Spleen (tissue), 11 donors: ENCODE results near the gene CCDC15. TPM values are rescaled to one million over a fixed set of nuclear protein-coding genes. Genes with fewer than 3 reads are reported as not detected.

Experiments used
- DNase-seq: peaks from one replicate; pipeline ENCODE4 v3.0.0-alpha.2; 2020
- H3K27ac ChIP-seq, 8 donors: fragments of 200-600 bp; sonication (generic) in 7 of 8; 1 replicate in 4 of 8; 2 replicates in 4 of 8; pipeline versions ENCODE4 v1.5.0 to v1.8.0; 2016 to 2021; ENCODE audit warnings: inconsistent platforms in 4 of 8, mild to moderate bottlenecking in 4 of 8, moderate library complexity in 1 of 8
- H3K27me3 ChIP-seq, 7 donors: fragments of 200-600 bp; sonication (generic) in 6 of 7; replicated peaks in 1 of 7; 1 replicate in 4 of 7; 2 replicates in 3 of 7; pipeline versions ENCODE4 v1.5.0 to v1.8.0; 2016 to 2021; ENCODE audit warnings: inconsistent platforms in 3 of 7, mild to moderate bottlenecking in 1 of 7
- H3K36me3 ChIP-seq, 6 donors: fragments of 200-600 bp; sonication (generic) in 5 of 6; 1 replicate in 4 of 6; 2 replicates in 2 of 6; pipeline versions ENCODE4 v1.5.0 to v1.8.0; 2016 to 2021; ENCODE audit warnings: inconsistent platforms in 2 of 6
- H3K4me1 ChIP-seq, 6 donors: fragments of 200-600 bp; sonication (generic) in 5 of 6; 1 replicate in 3 of 6; 2 replicates in 3 of 6; pipeline versions ENCODE4 v1.5.0 to v1.8.0; 2016 to 2021; ENCODE audit warnings: inconsistent platforms in 3 of 6
- H3K4me3 ChIP-seq, 8 donors: fragments of 200-600 bp; sonication (generic) in 7 of 8; 1 replicate in 4 of 8; 2 replicates in 4 of 8; pipeline versions ENCODE4 v1.5.0 to v1.8.0; 2016 to 2021; ENCODE audit warnings: inconsistent platforms in 4 of 8, mild to moderate bottlenecking in 4 of 8, moderate library complexity in 2 of 8
- H3K9me3 ChIP-seq, 8 donors: fragments of 200-600 bp; sonication (generic) in 7 of 8; 1 replicate in 4 of 8; 2 replicates in 4 of 8; pipeline versions ENCODE4 v1.5.0 to v1.8.0; 2016 to 2021; ENCODE audit warnings: inconsistent platforms in 4 of 8
- POLR2A ChIP-seq, 3 donors: fragments of 450-650 bp; IDR thresholded peaks; one replicate each; pipeline ENCODE4 v1.5.1; 2017; ENCODE audit warnings: antibody characterized with exemption in 3 of 3, mild to moderate bottlenecking in 1 of 3
- POLR2AphosphoS5 ChIP-seq, 3 donors: sonication (generic); formaldehyde crosslinking; IDR thresholded peaks; one replicate each; pipeline ENCODE4 v1.5.1; 2017; ENCODE audit warnings: antibody characterized with exemption in 3 of 3
- WGBS, 5 donors: extraction: QIAGEN DNeasy Blood & Tissue Kit in 3 of 5; methylation state at CpG; one replicate each; pipeline versions ENCODE4 v1.1.5 to v1.1.7; 2013 to 2018; 5-methylcytosine and 5-hydroxymethylcytosine counted together
- intact Hi-C: fragments of 100-400 bp; cut with DNase I; formaldehyde crosslinking; loops from one replicate; pipeline ENCODE4 v1.15.0; 2023; ENCODE audit warnings: low total_unique reads
- polyA plus RNA-seq, 3 donors: library from polyadenylated mRNA; stranded (reverse); fragments of 200-250 nt; gene quantifications; one replicate each; pipeline ENCODE4 v1.2.1, GENCODE V29; 2013
- total RNA-seq, 7 donors: library from RNA; depleted of rRNA in 3 of 7; stranded (reverse); fragments of >200 nt in 3 of 7; fragmentation: NEBNext Ultra II Directional in 4 of 7; extraction: Animal tissue kit (Norgen Biotek cat#: 25700) in 4 of 7; gene quantifications; one replicate each; pipeline versions ENCODE4 v1.1.0 to v1.2.1, GENCODE V29; 2016 to 2021
- TF ChIP-seq, protein P1 (sequence below), 11 experiments: fragments of 200-600 bp in 7 of 11; fragments of 450-650 bp in 4 of 11; sonication (generic) in 4 of 11; IDR thresholded peaks in 8 of 11; conservative IDR thresholded peaks in 3 of 11; 1 replicate in 7 of 11; 2 replicates in 4 of 11; pipeline versions ENCODE4 v1.4.0 to v1.8.0; 2016 to 2021; ENCODE audit warnings: antibody characterized with exemption in 11 of 11, inconsistent platforms in 4 of 11, mild to moderate bottlenecking in 1 of 11
- donor health status: healthy with polysubstance abuse.
- donor health status: DM: no; HTN: no; CAD: no; lungs with moderate emphysema.
- donor health status: DM: no; HTN: no; CAD: no.
- donor health status: Bipolar disorder and iron deficiency.
- donor health status: healthy.
- donor health status: DM: no; HTN: no; CAD: no.
- donor health status: DM: yes; HTN: yes; CAD: no.

CCDC15 gene
- total and polyA plus RNA-seq, 10 donors = 0.61 to 3.6 (median 2.2) TPM

DNA sequence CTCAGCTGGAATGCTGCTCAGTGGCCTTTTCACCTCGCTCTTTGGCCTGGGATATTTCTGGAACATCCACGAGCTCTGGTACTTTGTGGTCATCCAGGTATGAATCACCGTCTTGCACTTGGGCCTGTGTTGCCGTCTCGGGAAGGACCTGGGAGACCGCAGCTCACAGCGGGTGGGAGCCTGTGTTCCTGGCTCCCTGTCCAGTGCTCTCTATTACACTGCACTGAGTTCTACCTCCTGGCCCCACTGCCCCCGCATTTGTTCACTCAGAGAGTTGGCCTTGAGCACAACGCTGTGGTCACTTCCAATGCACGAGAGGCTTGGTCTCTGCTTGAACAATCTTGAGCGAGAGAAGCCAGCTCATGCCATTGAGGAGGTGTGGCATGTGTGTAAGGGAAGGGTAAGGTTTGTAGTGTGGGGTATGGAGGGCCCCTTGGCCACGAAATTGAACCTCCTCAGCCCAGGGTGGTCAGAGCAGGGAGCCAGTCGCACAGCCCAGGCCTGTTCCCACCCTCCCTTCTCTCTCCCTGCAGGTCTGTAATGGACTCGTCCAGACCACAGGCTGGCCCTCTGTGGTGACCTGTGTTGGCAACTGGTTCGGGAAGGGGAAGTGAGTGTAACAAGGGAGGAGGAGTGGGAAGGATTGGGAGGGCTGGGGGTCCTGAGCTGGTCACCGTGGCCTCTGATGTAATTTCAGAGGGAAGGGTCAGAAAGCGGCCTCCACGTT is 125.3 kb downstream of the CCDC15 start:
- Histone ChIP-seq H3K36me3 (peaks cover 0 to 65% (median 0%) of the 10 kb centered on the region in 6 donors), H3K4me3 (no peak overlapping the region), H3K27ac (peak overlapping the region in 1 of 8 donors; percentile 33), H3K4me1 (peaks cover 0 to 50% (median 12%) of the 10 kb centered on the region in 6 donors), H3K27me3 (no peaks in the 10 kb centered on the region), H3K9me3 (no peaks in the 10 kb centered on the region)
- 75 to 88% (median 78%) methylated on average over 17 to 18 of the region's 18 CpGs for WGBS, 5 donors
- intact Hi-C loops = no loop called here
- no peak for TF ChIP-seq POLR2A (IDR thresholded peaks at IDR 0.05)
- TF ChIP-seq, protein P1, sequence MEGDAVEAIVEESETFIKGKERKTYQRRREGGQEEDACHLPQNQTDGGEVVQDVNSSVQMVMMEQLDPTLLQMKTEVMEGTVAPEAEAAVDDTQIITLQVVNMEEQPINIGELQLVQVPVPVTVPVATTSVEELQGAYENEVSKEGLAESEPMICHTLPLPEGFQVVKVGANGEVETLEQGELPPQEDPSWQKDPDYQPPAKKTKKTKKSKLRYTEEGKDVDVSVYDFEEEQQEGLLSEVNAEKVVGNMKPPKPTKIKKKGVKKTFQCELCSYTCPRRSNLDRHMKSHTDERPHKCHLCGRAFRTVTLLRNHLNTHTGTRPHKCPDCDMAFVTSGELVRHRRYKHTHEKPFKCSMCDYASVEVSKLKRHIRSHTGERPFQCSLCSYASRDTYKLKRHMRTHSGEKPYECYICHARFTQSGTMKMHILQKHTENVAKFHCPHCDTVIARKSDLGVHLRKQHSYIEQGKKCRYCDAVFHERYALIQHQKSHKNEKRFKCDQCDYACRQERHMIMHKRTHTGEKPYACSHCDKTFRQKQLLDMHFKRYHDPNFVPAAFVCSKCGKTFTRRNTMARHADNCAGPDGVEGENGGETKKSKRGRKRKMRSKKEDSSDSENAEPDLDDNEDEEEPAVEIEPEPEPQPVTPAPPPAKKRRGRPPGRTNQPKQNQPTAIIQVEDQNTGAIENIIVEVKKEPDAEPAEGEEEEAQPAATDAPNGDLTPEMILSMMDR (IDR thresholded peaks at IDR 0.05 in 8 of 11, conservative IDR thresholded peaks at IDR 0.05 in 3 of 11) = no peak
- no peak for TF ChIP-seq POLR2AphosphoS5 (IDR thresholded peaks at IDR 0.05)
- DNase-seq = no peak

DNA sequence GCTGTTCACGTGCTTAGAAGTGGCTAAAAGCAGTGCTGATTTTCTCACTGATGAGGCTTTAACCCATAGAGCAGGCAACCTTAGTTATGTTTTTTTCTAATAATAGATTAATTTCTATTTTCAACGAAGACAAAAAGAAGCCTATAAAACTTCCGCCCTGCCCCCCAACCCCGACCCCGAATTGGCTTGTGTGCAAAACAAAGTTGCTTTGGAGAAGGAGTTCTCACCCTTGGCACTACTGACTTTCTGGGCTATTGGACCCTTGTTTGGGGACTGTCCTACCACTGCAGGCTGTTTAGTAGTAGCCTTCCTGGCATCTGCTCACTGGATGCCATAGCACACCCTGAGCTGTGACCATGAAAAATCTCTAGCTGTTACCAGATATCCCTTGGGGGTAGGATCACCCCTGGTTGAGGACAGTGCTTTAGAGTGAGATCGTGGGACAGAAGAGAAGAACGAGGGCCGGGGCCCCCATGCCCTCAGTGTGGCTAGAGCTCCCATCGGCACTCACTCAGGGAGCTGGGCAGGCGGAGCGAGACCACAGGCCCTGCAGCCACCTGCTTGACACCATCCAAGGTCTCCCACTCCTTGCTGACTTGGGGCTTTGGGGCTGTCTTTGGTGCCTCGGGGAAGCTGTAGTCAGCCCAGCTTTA is 126.0 kb downstream of the CCDC15 start:
- Histone ChIP-seq H3K36me3 (peaks cover 0 to 72% (median 0%) of the 10 kb centered on the region in 6 donors), H3K4me3 (no peak overlapping the region), H3K9me3 (no peaks in the 10 kb centered on the region), H3K27me3 (peaks cover 0 to 3% (median 0%) of the 10 kb centered on the region in 7 donors), H3K27ac (no peak overlapping the region), H3K4me1 (peaks cover 0 to 43% (median 11%) of the 10 kb centered on the region in 6 donors)
- no peak for DNase-seq
- WGBS, 5 donors = 90 to 95% (median 91%) methylated on average over 11 to 12 of the region's 12 CpGs
- TF ChIP-seq POLR2A (IDR thresholded peaks at IDR 0.05) (no peak), POLR2AphosphoS5 (IDR thresholded peaks at IDR 0.05) (no peak)
- TF ChIP-seq, protein P1 (IDR thresholded peaks at IDR 0.05 in 8 of 11, conservative IDR thresholded peaks at IDR 0.05 in 3 of 11) = no peak
- intact Hi-C loops = no loop called here

DNA sequence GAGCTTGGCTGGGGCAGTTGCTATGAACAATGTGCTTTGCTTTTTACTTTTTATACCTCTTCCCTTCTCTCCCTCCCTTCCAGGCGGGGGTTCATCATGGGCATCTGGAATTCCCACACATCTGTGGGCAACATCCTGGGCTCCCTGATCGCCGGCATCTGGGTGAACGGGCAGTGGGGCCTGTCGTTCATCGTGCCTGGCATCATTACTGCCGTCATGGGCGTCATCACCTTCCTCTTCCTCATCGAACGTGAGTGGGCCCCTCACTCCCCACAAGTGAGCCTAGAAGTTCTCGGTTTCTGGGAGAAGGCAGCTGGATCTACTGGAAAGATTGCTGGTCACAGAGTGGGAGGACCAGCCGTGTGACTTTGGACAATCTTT is 126.5 kb downstream of the CCDC15 start:
- Histone ChIP-seq H3K36me3 (peaks cover 0 to 77% (median 0%) of the 10 kb centered on the region in 6 donors), H3K27me3 (peaks cover 0 to 3% (median 0%) of the 10 kb centered on the region in 7 donors), H3K4me3 (no peak overlapping the region), H3K9me3 (no peaks in the 10 kb centered on the region), H3K27ac (no peak overlapping the region), H3K4me1 (peaks cover 0 to 38% (median 6%) of the 10 kb centered on the region in 6 donors)
- intact Hi-C loops = no loop called here
- no peak for DNase-seq
- WGBS, 5 donors = 83 to 91% (median 86%) methylated on average over 12 of the region's 12 CpGs
- TF ChIP-seq POLR2AphosphoS5 (IDR thresholded peaks at IDR 0.05) (no peak), POLR2A (IDR thresholded peaks at IDR 0.05) (no peak)
- TF ChIP-seq, protein P1 (IDR thresholded peaks at IDR 0.05 in 8 of 11, conservative IDR thresholded peaks at IDR 0.05 in 3 of 11) = no peak
